Coronary artery (tissue), 2 donors: ENCODE measurements around the gene HUS1B.
"Not testable (repeated sequence)": the region's sequence is repeated elsewhere in the genome, so short reads cannot be mapped to it uniquely, and the experiment has no call there.

Experiments
- DNase-seq: peaks from one replicate; pipeline ENCODE4 v3.0.0-alpha.2; 2017; ENCODE audit warnings: low spot score
- H3K27ac ChIP-seq, 2 donors: fragments of 200-600 bp; sonication (generic); one replicate each; pipeline ENCODE4 v1.5.1; 2016 to 2019
- H3K4me3 ChIP-seq: fragments of 200-600 bp; sonication (generic); 2 replicates; pipeline ENCODE4 v1.5.1; 2016; ENCODE audit warnings: mild to moderate bottlenecking, moderate library complexity
- CTCF ChIP-seq: fragments of 200-600 bp; sonication (generic); IDR thresholded peaks from one replicate; pipeline ENCODE4 v1.5.1; 2019; ENCODE audit warnings: antibody characterized with exemption

The HUS1B gene

GRCh38 chr6:700490-700889 lies 43.6 kb upstream of the HUS1B start:
- Histone ChIP-seq H3K4me3 (no peak overlapping the region), H3K27ac (no peak overlapping the region)
- TF ChIP-seq CTCF: no peak
- DNase-seq: no peak

DNA sequence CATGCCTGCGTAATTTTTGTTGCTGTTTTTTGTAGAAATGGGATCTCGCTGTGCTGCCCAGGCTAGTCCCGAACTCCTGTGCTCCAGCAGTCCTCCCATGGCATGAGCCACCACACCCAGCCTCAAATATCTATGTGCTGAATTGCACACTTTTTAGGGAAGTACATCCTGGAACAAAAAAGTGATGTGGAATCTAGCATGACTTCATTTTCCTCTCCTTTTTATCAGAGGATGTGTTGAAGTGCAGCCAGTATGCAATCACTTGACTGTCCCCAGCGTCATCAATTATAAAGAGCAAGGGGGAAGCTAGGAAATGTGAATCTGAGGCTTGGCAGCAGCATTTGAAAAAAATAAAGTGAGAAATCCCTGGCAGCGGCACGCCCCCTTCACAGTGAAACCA lies 42.4 kb upstream of the HUS1B start:
- H3K4me3 ChIP-seq: no peak overlapping the region
- H3K27ac ChIP-seq: no peak overlapping the region
- TF ChIP-seq CTCF: no peak
- DNase-seq: no peak

GRCh38 chr6:694431-695126 lies 37.7 kb upstream of the HUS1B start:
- DNase-seq, H3K27ac ChIP-seq, H3K4me3 ChIP-seq: not testable (repeated sequence)

DNA sequence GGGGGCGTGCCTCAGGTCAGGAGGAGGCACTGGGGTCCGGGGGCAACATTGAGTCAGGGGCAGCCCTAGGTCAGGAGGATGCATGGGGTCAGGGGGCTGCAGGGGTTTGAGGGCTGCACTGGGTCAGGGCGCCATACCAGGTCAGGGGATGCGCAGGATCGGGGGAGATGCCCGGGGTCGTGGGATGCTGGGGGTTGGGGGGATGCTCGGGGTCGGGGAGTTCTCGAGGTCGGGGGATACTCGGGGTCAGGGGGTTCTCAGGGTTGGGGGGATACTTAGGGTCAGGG lies 36.8 kb upstream of the HUS1B start:
- Histone ChIP-seq H3K4me3 (peak overlapping the region; percentile 99), H3K27ac (no peak overlapping the region)
- no peak for DNase-seq

DNA sequence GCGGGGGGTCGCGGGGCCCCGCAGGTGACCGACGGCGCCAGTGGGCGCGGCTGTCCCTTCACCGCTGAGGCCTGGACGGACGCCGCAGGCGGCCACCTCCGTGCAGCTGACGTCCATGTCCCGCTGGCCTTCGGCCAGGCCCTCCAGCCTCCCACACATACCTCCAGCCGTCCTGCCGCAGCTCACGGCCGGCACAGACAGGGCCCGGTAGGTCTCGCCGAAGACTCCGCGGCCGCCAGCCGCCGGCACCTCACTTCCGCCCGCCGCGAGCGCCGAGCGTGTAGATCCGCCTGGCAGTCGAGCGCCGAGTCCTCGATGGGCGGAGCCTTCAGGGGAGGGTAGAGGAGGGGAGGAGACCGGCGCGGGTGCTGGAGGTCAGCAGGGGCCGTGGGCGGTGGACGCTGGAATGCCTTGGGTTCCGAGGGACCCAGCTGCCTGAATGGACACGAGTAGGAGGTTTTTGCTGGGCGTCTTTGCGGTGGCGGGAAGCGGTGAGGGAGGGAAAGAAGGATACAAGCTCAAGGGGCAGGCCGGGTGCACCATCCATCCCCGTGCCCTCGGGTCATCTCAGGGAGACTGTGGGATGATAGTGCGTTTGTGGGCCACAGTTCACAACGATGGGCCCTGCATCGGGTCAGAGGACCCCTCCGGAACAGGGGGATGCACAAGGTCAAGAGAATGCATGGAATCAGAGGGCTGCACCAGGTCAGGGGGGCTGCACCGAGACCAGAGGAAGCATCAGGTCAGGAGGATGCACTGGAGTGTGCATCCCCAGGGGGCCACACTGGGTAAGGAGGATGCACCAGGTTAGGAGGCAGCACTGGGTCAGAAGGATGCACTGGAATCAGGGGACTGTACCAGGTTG lies 36.2 kb upstream of the HUS1B start, which contains the start of gene EXOC2:
Gene EXOC2 (minus strand): TSS at position 282 of the 865 bp plus-strand sequence. CDS start 55,321 bp downstream, outside the sequence.
- Histone ChIP-seq H3K4me3 (peak within 1 kb of the TSS; percentile 99), H3K27ac (peak within 1 kb of the TSS; percentile 76 to 91)
- no peak for TF ChIP-seq CTCF
- DNase-seq: peak; percentile 88

More for the DNA sequence above, 36.8 kb upstream of the HUS1B start:
- no peak for TF ChIP-seq CTCF

GRCh38 chr6:692356-692851 lies 35.5 kb upstream of the HUS1B start:
- Histone ChIP-seq H3K27ac (peak overlapping the region; percentile 76 to 91), H3K4me3 (peak overlapping the region; percentile 99)
- TF ChIP-seq CTCF: no peak
- DNase-seq: no peak

DNA sequence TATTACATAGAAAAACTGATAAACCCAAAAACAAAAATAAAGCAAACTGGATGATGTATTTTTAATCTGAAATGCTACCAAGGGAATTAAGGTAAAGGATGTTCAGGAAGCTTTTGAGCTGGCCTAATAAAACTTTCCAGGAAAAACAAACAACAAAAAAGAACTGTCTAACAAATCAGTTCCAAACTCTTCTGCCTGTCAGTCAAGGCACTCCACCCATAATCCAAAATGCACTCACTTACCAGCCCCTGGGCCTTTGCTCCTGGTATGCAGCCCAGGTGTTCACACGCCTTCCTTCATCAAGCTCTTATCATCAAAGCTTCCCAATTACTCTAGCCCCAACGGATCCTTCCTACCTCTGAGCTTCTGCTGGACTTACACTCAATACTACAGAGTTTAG lies 32.3 kb upstream of the HUS1B start:
- no peak for DNase-seq
- H3K27ac ChIP-seq: no peak overlapping the region
- no peak for TF ChIP-seq CTCF

More for the DNA sequence above, 32.3 kb upstream of the HUS1B start:
- H3K4me3 ChIP-seq: no peak overlapping the region
